Measurements from ENCODE around the gene STXBP5L. TPM values are rescaled to one million over a fixed set of nuclear protein-coding genes. Genes with fewer than 3 reads are reported as not detected.

The STXBP5L gene
- total RNA-seq, 1 experiment from 2014 or later: 5.9 TPM

- H3K27me3 Mint-ChIP-seq (ENCODE audit: low read depth): no peaks in the 10 kb centered on the region
- no peak overlapping the region for H3K27ac Mint-ChIP-seq
- no peak for ATAC-seq
- H3K36me3 Mint-ChIP-seq: no peaks in the 10 kb centered on the region
- H3K4me1 Mint-ChIP-seq: no peaks in the 10 kb centered on the region
- H3K9me3 Mint-ChIP-seq: no peaks in the 10 kb centered on the region
- ChIA-PET CTCF (no interaction called here), POLR2A (no interaction called here)
- no peak for DNase-seq (ENCODE audit: low spot score)
- TF ChIP-seq ZNF317 (CRISPR knock-in tag; IDR thresholded peaks at IDR 0.05; ENCODE audit: borderline replicate concordance, low read depth) (no peak), CTCF (IDR thresholded peaks at IDR 0.05) (no peak), GABPB1 (CRISPR knock-in tag; IDR thresholded peaks at IDR 0.05) (no peak), E2F5 (CRISPR knock-in tag; IDR thresholded peaks at IDR 0.05) (no peak), PRDM15 (CRISPR knock-in tag; IDR thresholded peaks at IDR 0.05) (no peak), USF2 (CRISPR knock-in tag; IDR thresholded peaks at IDR 0.05) (no peak), ERG (CRISPR knock-in tag; IDR thresholded peaks at IDR 0.05) (no peak), ZNF671 (CRISPR knock-in tag; IDR thresholded peaks at IDR 0.05) (no peak), MYBL2 (CRISPR knock-in tag; IDR thresholded peaks at IDR 0.05) (no peak), IRF2 (CRISPR knock-in tag; IDR thresholded peaks at IDR 0.05; ENCODE audit: borderline replicate concordance, low read depth) (no peak), ATF3 (CRISPR knock-in tag; conservative IDR thresholded peaks at IDR 0.05) (no peak)
- no peak overlapping the region for H3K4me3 Mint-ChIP-seq
Measured at GRCh38 chr3:121324320-121324719, 416.3 kb downstream of the STXBP5L start.

- Mint-ChIP-seq H3K27me3 (ENCODE audit: low read depth) (no peaks in the 10 kb centered on the region; the same call in 1 of the 2 replicates), H3K4me1 (no peaks in the 10 kb centered on the region), H3K9me3 (peaks cover 5% of the 10 kb centered on the region; the same call in 1 of the 2 replicates), H3K4me3 (no peak overlapping the region), H3K36me3 (no peaks in the 10 kb centered on the region), H3K27ac (no peak overlapping the region)
- POLR2A ChIA-PET: no interaction called here
- DNase-seq (ENCODE audit: low spot score) (no peak), ATAC-seq (no peak)
- CTCF ChIA-PET: no interaction called here
- TF ChIP-seq IRF1 (CRISPR knock-in tag; IDR thresholded peaks at IDR 0.05) (no peak), ATF2 (CRISPR knock-in tag; IDR thresholded peaks at IDR 0.05; ENCODE audit: borderline replicate concordance, low read depth) (no peak), FOXP1 (CRISPR knock-in tag; IDR thresholded peaks at IDR 0.05; ENCODE audit: borderline replicate concordance) (no peak)
Measured at GRCh38 chr3:121330118-121330517, 422.1 kb downstream of the STXBP5L start.

Data from WTC11 (cell line).